Activated CD4-positive, alpha-beta T cell treated with anti-CD3 and anti-CD28 coated beads for 1 hour (primary cell): ENCODE measurements around the gene APEH.
A peak's percentile ranks its signal among the peaks of the same experiment; 100 is the strongest.

Experiments
- DNase-seq: peaks from one replicate; pipeline ENCODE4 v3.0.0-alpha.2; 2020

Gene APEH

GRCh38 chr3:49715611-49716121 lies 41.5 kb downstream of the APEH start:
- DNase-seq = no peak

GRCh38 chr3:49716169-49716568 lies 42.0 kb downstream of the APEH start:
- DNase-seq = no peak

GRCh38 chr3:49716691-49717210 lies 42.6 kb downstream of the APEH start:
- DNase-seq = no peak

DNA sequence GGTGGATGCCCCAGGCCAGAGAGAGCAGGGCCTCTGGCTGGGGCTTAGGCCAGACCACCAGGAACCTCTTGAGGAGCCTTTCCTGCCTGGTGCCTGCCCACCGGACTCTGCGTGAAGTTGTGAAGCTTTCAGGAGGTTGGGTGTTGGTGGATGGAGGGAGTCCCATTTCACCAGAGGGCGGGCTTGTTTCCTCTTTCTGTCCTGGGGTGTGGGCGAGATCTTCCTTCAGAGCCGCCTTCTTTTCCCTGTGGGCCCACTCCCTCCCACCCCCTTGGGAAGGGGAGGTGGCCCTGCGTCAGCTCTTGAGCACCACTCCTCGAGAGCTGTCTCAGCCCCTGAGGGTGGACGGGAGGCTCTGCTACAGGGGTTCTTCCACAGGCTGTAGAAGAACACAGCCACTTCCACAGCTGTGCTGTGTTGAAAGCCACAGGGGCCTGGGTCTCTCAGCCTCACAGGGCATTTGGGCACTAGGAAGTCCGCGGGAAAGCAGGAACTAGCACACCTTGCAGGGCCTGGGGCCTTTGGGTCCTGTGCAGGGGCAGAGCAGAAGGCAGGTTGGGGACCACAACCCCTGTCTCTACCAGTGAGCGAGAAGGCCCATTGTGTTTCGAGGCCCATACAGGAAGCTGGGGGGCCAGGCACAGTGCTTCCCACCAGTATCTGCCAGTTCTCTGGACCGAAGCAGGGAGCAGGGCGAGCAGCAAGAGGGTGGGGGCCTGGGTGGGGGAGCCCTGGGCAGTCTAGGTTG lies 43.2 kb downstream of the APEH start:
- DNase-seq = no peak

GRCh38 chr3:49717959-49718857 lies 44.1 kb downstream of the APEH start:
- no peak for DNase-seq

DNA sequence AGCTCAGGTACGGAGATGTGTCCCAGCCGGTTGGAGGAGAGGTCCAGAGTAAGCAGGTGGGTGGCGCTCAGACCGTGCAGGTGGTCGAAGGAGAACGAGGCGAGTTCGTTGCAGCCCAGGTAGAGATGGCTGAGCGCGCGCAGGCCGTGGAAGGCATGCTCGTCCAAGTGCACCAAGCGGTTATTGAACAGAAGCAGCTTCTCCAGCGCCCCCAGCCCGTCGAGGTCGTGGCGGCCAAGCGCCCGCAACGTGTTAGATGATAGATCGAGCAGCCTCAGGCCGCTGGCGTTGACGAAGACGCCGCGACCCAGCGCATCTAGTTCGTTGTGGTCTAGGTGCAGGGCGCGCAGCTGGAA lies 44.7 kb downstream of the APEH start:
- DNase-seq = no peak

- DNase-seq = peak; percentile 78
Measured at GRCh38 chr3:49719214-49719884, 45.2 kb downstream of the APEH start, which contains the start of gene AMIGO3. Gene AMIGO3 (minus strand): TSS chr3:49719684. CDS start chr3:49719465, 219 bp downstream.

DNA sequence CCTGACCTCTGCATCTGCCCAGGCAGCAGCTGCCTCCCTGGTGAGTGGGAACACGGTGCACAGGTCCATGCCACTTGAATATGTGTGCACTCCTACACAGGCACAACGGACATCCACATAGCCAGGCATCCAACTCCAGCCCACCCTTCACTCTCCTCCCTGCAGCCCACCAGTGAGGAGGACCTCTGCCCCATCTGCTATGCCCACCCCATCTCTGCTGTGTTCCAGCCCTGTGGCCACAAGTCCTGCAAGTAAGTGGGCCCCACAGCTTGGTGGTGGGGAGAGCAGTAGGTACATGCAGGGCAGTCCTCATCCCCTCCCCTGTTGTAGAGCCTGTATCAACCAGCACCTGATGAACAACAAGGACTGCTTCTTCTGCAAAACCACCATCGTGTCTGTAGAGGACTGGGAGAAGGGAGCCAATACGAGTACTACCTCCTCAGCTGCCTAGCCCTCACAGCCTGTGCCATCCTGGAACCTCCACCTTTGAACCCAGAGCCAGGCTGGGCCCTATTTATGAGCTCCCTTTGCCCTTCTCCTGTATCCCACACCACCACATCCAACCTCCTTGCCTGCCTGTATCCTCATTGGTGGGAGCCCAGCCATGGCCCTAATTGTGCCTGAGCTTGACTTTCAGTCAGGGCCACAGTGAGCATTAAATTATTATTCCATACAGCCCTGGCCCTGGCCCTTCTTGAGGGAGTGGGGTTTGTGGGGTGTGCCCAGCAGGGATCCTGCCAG lies 46.9 kb downstream of the APEH start:
- no peak for DNase-seq

DNA sequence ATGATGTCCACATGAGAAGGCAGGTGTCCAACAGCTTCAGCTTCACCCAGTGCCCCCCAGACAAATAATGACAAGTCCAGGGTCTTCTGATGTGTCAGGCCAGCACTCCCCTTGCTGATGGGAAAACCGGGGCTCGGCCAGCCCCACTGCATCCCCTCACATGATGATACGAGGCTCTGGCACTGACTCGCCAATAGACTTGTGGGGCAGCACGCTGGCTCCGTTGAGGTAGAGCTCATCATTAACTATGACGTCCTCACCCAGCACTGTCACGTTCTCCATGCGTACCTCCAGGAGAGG lies 47.4 kb downstream of the APEH start:
- DNase-seq = no peak

GRCh38 chr3:49721896-49722781 lies 48.0 kb downstream of the APEH start:
- DNase-seq = no peak

DNA sequence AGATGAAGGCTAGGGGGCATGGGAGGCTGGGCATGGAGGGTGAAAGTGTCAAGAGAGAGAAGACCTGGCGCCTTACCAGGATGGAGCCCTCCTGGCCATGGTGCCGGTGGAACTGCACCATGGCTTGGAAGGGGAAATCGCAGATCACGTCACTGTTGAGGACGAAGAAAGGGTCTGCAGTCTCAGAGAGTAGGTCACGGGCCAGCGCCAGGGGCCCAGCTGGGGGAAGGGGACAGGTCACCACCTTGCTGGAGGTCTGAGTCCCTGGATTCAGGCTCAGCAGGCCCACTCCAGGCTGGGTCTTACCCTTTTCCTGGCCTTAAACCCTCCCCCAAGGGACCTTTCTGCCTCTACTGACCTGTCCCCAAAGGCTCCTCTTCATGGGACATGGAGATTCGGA lies 48.7 kb downstream of the APEH start:
- DNase-seq = no peak

- DNase-seq = peak; percentile 33
Measured at GRCh38 chr3:49723296-49723627, 49.1 kb downstream of the APEH start.

DNA sequence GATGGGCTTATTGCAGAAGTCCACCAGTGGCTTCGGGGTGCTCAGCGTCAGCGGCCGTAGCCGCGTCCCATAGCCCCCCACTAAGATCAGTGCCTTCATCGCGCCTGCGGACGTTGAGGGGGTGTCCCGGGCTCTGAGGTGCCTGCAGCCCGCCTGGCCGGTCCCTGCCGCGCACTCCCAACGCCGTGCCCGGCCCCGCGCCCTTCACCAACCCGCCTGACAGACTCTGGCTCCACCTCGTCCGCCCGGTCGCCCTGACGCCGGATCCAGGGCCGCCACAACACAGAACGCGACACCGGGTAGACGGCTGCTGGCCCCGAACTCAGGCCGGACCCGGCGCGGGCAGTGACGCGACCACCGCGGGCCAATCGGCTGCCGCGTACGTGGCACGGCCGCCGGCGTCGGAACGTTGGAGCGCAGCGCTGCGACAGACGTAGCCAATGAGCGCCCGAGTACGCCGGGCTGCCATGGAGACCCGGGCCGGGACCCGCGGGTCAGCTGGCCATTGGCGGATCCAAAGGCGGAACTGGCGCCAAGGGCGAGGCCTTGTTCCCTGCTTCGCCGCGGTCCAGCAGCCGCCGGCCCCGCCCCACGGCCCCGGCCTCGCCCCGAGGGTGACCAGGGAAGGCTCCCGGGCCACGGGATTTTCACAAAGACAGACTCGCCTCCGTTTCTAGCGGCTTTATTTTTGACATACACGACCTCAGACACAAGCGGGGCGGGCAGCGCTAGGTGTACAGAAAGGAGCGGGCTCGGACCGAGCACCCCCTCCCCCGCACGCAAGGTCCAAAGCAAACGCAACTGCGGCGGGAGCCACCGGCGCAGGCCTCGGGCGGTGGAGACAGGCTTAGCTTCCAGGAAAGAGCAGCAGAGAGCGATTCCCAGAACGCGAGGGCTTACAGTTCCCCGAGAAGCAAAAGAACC lies 49.7 kb downstream of the APEH start, which contains the start of gene GMPPB:
GMPPB (minus strand) TSS at position 324 of the 924 bp plus-strand sequence; CDS start at position 99, 225 bp downstream.
- peak; percentile 84 for DNase-seq

GRCh38 chr3:49724586-49724985 lies 50.4 kb downstream of the APEH start:
- DNase-seq = no peak

GRCh38 chr3:49725906-49726681 lies 51.9 kb downstream of the APEH start:
- DNase-seq = no peak

- no peak for DNase-seq
Measured at GRCh38 chr3:49727154-49727923, 53.2 kb downstream of the APEH start.

GRCh38 chr3:49727924-49728361 lies 53.8 kb downstream of the APEH start:
- no peak for DNase-seq

DNA sequence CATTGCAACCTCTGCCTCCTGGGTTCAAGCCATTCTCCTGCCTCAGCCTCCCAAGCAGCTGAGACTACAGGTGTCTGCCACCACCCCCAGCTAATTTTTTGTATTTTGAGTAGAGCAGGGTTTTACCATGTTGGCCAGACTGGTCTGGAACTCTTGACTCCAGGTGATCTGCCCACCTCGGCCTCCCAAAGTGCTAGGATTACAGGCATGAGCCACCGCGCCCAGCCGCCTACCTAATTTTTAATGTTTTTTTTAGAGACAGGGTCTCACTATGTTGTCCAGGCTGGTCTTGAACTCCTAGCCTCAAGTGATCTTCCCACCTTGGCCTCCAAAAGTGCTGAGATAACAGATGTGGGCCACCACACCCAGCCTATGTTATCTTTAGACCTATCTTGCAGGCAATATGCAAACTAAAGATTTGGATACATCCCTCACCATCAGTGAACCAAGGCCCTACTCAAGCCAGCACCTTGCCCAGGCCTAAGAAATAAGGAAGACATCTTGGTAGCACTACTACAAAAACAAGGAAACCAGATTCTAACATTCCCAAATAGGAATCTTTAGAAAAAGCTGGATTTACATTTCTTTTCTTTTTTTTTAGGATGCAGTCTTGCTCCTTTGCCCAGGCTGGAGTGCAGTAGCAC lies 55.9 kb downstream of the APEH start:
- DNase-seq = no peak
